ENCODE results near the gene TKT.

TKT gene

GRCh38 chr3:53225651-53226050, 30.2 kb downstream of the TKT start:
- in situ Hi-C loops (cut with MboI; ENCODE audit: low sequenced_read_pairs), result no loop called here

DNA sequence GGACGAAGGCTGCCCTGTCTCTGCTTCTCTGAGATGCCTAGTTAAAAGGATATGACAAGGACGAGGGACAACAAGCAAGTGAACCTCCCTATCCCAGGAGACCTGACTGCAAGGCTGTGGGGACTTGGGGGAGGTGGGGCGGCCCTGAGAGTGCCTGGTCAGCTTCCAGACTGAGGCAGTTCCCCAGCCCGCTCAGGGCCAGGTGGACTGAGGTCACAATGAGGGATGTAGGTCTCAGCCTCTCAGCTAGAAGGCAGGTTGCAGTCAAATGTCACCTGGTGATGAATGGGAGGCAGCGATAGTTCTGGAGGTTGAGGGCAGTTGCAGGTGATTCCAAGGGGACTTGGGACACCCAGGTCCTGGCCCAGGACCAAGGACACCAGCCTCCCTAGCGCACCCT, 30.6 kb downstream of the TKT start:
- in situ Hi-C loops (cut with MboI; ENCODE audit: low sequenced_read_pairs), result no loop called here

DNA sequence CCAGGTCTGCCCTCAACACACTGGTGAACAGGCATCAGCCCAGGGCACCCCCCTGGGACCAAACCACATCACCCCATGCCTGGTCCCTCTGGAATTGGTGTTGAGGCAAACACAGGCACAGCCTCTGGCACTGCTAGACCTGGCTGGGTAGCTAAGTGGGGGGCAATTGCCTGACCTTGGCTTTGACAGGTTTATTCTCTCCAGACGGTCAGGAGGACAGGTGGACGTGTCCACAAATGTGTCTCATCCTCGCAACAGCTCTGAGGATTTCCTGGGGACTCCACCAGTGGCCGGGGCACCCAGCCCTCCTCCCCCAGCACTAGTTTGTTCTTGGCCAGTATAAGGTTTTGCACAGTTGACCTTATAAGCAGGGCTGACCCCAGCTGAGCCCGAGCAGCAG, 31.3 kb downstream of the TKT start:
- in situ Hi-C loops (cut with MboI; ENCODE audit: low sequenced_read_pairs), result no loop called here

DNA sequence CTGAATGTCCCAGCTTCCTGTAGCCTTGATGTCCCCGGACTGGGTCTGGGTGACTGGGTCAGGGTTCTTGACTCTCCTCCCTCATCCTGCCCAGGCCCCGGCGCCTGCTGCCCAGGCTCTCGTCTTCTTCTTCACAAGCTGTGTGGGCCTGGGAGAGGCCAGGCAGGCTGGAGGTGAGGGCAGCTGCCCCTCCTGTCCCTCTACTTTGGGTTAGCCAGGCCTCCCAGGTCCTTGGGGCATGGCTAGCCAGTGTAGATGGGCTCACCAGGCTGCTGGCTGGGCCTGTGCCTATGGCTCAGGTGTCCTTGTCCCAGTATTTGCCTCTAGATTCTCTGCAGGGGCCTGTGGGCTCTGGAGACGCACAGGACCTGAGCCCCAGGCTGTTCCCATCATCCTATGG, 31.8 kb downstream of the TKT start:
- in situ Hi-C loops (cut with MboI; ENCODE audit: low sequenced_read_pairs), result no loop called here

GRCh38 chr3:53223541-53223966, 32.3 kb downstream of the TKT start:
- in situ Hi-C loops (cut with MboI; ENCODE audit: low sequenced_read_pairs), result no loop called here

DNA sequence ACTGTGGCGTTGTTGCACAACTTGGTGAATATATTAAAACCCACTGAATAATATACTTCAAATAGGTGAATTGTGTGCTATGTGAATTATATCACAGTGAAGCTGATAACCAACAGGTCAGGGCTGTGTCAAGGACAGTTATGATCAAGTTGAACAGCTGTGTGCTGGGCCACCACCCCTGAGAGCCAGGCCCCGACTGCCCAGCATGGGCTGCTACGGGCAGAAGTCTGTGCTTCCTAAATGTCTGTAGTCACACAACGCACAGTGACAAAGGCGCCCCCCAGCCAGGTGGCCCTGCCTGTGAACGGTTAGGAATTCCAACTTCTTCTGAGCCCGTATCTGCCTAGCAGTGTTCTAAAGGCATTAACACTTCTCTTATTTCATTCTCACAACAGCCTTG, 32.8 kb downstream of the TKT start:
- in situ Hi-C loops (cut with MboI; ENCODE audit: low sequenced_read_pairs), result no loop called here

DNA sequence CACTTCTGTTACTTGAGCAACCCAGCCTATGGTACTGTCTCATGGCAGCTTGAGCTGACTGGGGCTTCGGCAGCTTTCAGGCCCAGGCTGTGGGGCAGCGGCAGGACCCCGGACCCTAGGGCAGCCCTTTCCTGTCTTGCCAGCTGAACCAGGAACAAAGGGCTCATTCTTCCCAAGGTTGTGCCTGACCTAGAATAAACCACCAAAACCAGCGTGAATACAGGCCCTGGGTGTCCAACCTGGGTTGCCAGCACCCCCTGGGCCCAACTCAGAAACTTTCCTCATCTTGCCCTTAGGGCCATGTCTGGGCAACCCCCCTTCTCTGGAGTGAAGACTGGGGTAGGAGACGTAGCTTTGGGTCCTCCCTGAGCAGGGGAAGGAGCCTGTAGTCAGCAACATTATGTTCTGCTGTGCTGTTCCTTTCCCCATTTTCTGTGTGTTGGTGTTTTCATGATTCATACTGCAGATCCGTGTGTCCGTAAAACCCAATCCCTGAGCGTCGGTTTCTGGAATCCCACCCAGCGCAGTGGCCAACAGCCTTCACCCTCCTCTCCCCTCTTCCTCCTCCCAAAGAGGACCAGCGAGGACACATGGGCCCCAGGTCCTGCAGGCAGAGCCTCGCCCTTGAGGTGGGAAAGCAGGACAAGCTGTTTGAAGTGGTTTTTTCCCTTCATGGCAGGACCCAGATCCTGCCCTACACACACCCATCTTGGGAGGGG, 33.5 kb downstream of the TKT start:
- in situ Hi-C loops (cut with MboI; ENCODE audit: low sequenced_read_pairs), result no loop called here

DNA sequence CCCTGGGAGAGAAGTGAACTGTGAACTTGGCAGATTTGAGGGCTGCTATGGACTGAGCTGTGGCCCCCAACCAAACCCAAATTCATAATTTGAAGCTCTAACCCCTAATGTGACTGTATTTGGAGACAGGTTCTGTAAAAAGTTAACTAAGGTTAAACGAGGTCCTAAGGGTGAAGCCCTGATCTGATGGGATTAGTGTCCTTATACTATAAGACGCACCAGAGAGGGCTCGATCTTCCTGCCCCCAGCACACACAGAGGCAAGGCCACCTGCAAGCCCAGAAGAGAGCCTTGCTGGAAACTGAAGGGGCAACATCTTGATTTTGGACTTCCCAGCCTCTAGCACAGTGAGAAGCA, 34.0 kb downstream of the TKT start:
- in situ Hi-C loops (cut with MboI; ENCODE audit: low sequenced_read_pairs), result no loop called here

GRCh38 chr3:53221345-53221744, 34.5 kb downstream of the TKT start:
- in situ Hi-C loops (cut with MboI; ENCODE audit: low sequenced_read_pairs), result no loop called here

GRCh38 chr3:53219895-53220483, 35.8 kb downstream of the TKT start:
- in situ Hi-C loops (cut with MboI; ENCODE audit: low sequenced_read_pairs), result no loop called here

- in situ Hi-C loops (cut with MboI; ENCODE audit: low sequenced_read_pairs), result no loop called here
Measured at GRCh38 chr3:53218131-53218530, 37.7 kb downstream of the TKT start.

GRCh38 chr3:53217175-53217574, 38.6 kb downstream of the TKT start:
- in situ Hi-C loops (cut with MboI; ENCODE audit: low sequenced_read_pairs), result no loop called here

- in situ Hi-C loops (cut with MboI; ENCODE audit: low sequenced_read_pairs), result no loop called here
Measured at GRCh38 chr3:53216723-53217122, 39.1 kb downstream of the TKT start.

DNA sequence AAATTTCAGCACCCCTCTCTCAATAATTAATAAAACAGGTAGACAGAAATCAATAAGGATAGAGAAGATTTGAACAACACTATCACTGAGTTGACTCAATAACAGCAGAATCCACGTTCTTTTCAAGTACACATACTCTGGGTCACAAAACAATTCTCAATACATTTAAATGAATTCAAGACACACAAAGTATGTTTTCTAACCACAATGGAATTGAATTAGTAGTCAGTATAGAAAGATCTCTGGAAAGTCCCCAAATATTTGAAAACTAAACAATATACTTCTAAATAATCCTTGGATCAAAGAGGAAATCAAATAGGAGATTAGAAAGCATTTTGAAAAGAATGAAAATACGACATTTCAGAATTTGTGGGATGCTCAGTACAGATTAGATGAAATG, 40.0 kb downstream of the TKT start:
- in situ Hi-C loops (cut with MboI; ENCODE audit: low sequenced_read_pairs), result no loop called here

GRCh38 chr3:53213276-53213675, 42.5 kb downstream of the TKT start:
- in situ Hi-C loops (cut with MboI; ENCODE audit: low sequenced_read_pairs), result no loop called here

GRCh38 chr3:53211706-53212702, 43.8 kb downstream of the TKT start:
- in situ Hi-C loops (cut with MboI; ENCODE audit: low sequenced_read_pairs), result no loop called here

GRCh38 chr3:53202331-53203015, 53.3 kb downstream of the TKT start:
- in situ Hi-C loops (cut with MboI; ENCODE audit: low sequenced_read_pairs), result no loop called here

DNA sequence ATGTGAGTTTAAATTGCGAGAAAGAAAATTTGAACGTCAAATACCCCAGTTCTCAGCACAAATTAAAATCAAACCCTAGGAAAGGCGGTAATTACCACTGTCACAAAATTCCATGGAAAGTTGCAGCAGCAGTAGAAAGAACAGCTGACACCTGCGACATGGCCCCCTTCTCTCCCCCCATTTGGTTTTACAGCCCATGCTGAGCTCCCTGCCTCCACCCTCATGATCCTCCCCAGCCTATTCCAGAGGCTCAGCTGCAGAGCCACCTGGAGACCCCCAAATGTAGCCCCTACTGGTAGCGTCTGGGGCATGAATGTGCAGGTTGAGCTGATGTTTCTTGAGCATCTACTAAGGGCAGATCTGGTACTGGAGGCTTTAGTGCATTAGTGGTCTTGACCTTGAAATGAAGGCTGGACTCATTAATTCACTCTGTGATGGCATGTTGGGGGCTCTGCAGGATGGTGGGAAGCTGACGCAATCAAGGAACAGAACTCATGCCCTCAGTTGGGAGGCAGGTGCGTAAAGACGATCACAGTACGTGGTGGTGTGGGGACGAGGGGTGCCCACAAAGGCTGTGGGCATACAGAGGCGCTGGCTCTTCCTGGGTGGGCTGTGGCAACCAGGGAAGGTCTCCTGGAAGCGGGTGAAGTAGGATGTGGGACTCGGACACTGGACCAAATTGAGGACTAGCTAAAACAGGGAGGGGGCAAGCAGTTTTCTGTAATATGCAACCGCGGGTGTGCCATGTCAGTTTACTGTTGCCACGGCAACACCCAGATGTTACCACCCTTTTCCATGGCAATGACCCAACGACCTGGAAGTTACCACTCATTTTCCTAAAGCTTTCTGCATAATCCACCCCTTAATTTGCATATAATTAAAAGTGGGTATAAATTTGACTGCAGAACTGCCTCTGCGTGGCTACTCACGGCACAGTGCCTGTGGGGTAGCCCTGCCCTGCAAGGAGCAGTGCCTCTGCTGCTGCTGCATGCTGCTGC, 55.0 kb downstream of the TKT start:
- in situ Hi-C loops (cut with MboI; ENCODE audit: low sequenced_read_pairs), result no loop called here

- in situ Hi-C loops (cut with MboI; ENCODE audit: low sequenced_read_pairs), result no loop called here
Measured at GRCh38 chr3:53199834-53200233, 56.0 kb downstream of the TKT start.

DNA sequence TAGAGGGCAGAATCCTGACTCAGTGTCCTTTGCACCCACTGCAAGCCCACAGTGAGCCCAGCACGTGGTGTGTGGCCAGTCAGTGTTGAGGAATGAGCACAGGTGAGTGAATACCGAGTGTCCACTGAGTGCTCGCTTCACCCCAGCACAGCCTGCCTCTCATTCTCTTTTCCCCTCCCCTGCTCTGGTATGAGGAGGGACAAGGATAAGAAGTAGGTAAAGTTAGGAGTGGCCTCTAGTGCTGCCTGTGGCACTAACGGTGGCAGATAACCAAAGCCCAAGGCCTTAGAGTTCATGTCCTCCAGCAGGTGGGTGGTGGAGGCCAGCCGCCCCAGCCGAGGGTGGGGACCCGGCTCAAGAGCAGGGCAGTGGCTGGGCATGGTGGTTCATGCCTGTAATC, 56.8 kb downstream of the TKT start:
- in situ Hi-C loops (cut with MboI; ENCODE audit: low sequenced_read_pairs), result no loop called here

All from HL-60/S4 treated with retinoic acid at 250 ng/mL for 4 days and 3 days (cell line).